NCI-H2107 treated with DMSO at 0.1 percent for 48 hours (cell line): Measurements from ENCODE around the gene ENTPD8.

ENCODE experiments used
- DNase-seq: peaks from one replicate; lab custom pipeline; 2025; ENCODE audit not compliant: unreplicated experiment; lab: John Stamatoyannopoulos, UW

Gene ENTPD8

GRCh38 chr9:137448602-137448962 is 7.4 kb upstream of the ENTPD8 start:
- no peak for DNase-seq

- DNase-seq = no peak
These were observed 6.8 kb upstream of the ENTPD8 start for GRCh38 chr9:137447722-137448601.

GRCh38 chr9:137446851-137447471 is 5.8 kb upstream of the ENTPD8 start:
- no peak for DNase-seq

- peak; percentile 36 for DNase-seq
These were observed 4.8 kb upstream of the ENTPD8 start for GRCh38 chr9:137445930-137446431.

DNA sequence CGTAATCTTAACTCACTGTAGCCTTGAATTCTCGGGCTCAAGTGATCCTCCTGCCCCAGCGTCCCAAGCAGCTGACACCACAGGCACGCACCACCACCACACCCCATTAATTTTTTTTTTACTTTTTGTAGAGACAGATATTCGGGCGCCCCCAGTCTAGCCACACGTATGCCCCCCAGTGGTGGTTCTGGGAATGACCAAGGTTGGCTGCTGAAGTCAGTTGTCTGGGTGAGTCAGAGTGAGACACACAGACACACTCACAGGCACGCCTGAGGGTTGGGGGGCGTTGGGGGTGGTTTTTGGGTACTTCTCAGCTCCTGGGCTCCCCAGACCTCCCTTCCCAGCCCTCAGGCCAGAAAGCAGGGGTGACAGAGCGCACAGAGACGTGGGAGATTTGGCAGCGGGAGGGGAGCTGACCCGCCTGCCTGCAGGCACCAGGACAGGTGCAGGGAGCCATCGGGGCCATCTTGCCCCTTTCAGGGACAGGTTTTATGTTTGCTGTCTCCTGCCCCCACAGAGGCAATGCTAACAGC is 4.2 kb upstream of the ENTPD8 start:
- peak; percentile 82 for DNase-seq

GRCh38 chr9:137444106-137444790 is 3.1 kb upstream of the ENTPD8 start:
- DNase-seq = no peak

- DNase-seq = no peak
These were observed 771 bp upstream of the ENTPD8 start for GRCh38 chr9:137441935-137442321.

- DNase-seq = no peak
These were observed 1.9 kb downstream of the ENTPD8 start for GRCh38 chr9:137439158-137439714.

DNA sequence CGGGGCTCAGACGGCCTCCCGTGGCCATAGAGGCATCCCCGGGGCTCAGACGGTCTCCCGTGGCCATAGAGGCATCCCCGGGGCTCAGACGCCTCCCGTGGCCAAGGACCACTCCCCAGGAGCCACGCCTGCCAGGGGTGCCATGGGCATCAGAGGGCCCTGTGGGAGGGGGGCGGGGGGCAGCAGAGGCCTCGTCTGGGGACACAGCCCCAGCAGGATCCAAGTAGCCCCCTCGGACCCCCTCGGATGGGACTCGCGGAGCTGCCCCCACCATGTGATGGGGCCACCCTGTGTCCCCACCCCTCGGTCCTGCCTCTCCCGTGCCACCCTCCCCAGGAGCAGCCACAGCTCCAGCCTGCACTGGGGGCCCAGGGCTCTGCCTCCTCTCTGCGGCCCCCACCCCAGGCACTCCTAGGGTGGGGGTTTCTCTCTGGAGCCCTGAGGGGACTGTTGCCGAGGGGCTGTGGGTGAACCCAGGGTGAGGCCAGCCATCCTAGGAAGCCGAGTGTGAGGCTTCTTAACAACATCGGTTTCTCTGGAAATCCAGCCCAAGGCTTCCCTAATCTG is 2.5 kb downstream of the ENTPD8 start:
- DNase-seq = no peak

GRCh38 chr9:137437691-137438590 is 3.2 kb downstream of the ENTPD8 start:
- no peak for DNase-seq

DNA sequence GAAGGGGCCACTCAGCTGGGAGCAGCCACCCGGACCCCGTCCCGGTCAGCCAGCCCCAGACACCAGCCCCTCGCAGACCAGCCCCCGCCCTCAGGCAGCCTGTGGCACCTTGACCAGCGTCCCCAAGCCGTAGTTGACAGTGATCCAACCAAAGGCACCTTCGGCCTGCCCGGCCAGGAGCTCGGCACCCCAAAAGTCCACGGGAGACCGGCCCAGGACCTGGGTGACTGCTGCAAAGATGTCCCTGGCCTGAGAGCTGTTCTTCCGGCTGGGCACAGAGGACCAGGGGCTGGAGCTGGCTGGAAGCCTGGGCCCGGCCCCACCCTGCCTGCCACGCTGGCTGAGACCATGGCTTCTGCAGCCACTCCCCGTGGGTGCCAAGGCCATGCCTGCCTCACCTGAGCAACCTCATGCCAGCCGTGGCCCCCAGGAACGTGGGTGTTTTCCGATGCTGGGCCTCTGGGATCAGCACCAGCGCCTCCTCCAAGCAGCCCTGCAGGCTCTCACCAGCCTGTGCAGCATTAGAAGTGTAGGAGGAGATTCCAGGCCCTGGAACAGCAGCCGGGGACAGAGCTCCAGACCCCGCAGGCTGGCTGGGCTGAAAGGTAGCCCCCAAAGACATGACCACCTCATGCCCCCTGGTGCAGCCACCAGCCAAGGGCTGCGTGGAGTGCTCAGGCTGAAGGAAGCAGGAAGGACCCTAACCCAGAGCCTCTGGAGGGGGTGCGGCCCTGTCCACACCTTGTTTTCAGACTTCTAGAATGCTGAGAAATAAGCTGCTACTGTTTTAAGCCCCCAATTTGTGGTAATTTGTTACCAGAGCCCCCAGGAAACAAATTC is 4.2 kb downstream of the ENTPD8 start:
- no peak for DNase-seq

- no peak for DNase-seq
These were observed 5.0 kb downstream of the ENTPD8 start for GRCh38 chr9:137435980-137436760.

DNA sequence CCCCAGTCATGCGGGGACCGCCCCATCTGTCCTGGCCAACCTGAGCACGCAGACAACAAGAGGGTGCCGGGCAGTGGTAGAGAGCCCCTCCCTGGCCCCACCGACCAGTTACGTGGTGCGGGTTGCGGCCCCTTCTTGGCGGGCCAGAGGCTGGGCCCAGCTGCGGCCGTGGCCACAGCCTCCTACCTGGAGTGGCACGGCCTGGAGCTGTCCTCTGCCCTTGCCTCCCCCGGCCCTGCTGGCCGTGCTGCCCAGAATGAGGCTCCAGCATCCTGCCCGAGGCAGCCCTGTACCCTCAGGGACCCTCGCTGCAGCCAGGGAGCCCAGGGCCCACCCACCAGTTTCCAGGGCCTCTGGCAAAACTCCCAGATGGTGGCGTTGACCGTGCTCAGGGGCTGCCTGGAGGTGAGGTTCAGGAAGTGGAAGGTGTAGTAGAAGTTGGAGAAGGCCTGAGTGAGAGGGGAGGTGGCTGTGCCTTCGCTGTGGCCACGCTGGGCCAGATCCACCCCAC is 5.7 kb downstream of the ENTPD8 start:
- no peak for DNase-seq

- DNase-seq = no peak
These were observed 6.4 kb downstream of the ENTPD8 start for GRCh38 chr9:137434498-137435380.

DNA sequence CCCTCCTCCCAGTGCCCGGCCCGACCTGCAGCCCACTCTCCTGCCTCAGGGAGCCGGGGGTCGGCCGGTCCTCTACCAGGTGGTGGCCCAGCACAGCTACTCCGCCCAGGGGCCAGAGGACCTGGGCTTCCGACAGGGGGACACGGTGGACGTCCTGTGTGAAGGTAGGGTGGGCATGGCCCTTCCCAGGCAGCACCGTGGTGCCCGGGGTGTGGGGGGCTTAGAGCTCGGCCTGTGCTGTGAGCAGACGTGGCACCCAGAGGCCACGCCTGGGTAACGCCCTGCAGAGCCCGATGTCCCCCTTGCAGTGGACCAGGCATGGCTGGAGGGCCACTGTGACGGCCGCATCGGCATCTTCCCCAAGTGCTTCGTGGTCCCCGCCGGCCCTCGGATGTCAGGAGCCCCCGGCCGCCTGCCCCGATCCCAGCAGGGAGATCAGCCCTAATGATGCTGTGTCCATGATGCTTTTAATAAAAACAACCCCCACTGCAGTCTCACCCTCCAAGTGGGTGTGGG is 7.2 kb downstream of the ENTPD8 start:
- DNase-seq = no peak

DNA sequence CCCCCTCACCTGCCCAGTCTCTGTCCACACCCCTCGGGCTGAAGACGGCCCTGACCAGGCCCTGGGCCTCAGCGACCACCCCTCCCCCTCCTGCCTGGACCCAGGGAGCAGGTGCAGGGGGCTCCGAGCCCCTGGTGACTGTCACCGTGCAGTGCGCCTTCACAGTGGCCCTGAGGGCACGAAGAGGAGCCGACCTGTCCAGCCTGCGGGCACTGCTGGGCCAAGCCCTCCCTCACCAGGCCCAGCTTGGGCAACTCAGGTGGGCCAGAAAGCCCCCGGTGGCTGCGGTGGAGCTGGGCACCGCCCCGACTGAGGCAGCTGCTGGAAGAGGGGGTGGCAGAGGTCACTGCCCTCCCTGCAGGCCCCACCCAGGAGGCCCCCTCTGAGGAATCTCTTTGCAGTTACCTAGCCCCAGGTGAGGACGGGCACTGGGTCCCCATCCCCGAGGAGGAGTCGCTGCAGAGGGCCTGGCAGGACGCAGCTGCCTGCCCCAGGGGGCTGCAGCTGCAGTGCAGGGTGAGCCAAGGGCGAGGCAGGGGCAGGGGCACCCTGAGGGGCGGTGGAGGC is 7.7 kb downstream of the ENTPD8 start:
- no peak for DNase-seq
